Tibial nerve (tissue), 4 donors: ENCODE results near the gene WDR91. TPM values are rescaled to one million over a fixed set of nuclear protein-coding genes. Genes with fewer than 3 reads are reported as not detected.

Experiments used
- DNase-seq, 2 donors: peaks; one replicate each; pipeline ENCODE4 v3.0.0-alpha.2; 2019; ENCODE audit warnings: low spot score in 2 of 2
- H3K27ac ChIP-seq, 4 donors: fragments of 200-600 bp; sonication (generic) in 3 of 4; one replicate each; pipeline ENCODE4 v1.5.1; 2017 to 2019; ENCODE audit warnings: mild to moderate bottlenecking in 1 of 4
- H3K27me3 ChIP-seq, 2 donors: fragments of 200-600 bp; sonication (generic) in 1 of 2; one replicate each; pipeline versions ENCODE4 v1.5.1 to v1.6.0; 2017 to 2019
- H3K36me3 ChIP-seq, 3 donors: fragments of 200-600 bp; sonication (generic); one replicate each; pipeline ENCODE4 v1.5.1; 2018 to 2019
- H3K4me1 ChIP-seq, 4 donors: fragments of 200-600 bp; sonication (generic) in 3 of 4; one replicate each; pipeline ENCODE4 v1.5.1; 2017 to 2019
- H3K4me3 ChIP-seq, 4 donors: fragments of 200-600 bp; sonication (generic) in 3 of 4; one replicate each; pipeline ENCODE4 v1.5.1; 2017 to 2019; ENCODE audit warnings: mild to moderate bottlenecking in 1 of 4, moderate library complexity in 1 of 4
- H3K9me3 ChIP-seq, 4 donors: fragments of 200-600 bp; sonication (generic) in 3 of 4; one replicate each; pipeline ENCODE4 v1.5.1; 2017 to 2019
- EP300 ChIP-seq, 2 donors: sonication (generic); formaldehyde crosslinking; IDR thresholded peaks; one replicate each; pipeline ENCODE4 v1.6.1; 2017; ENCODE audit warnings: antibody characterized with exemption in 2 of 2, mild to moderate bottlenecking in 1 of 2
- POLR2A ChIP-seq, 2 donors: fragments of 450-650 bp; IDR thresholded peaks; one replicate each; pipeline ENCODE4 v1.6.1; 2017; ENCODE audit warnings: antibody characterized with exemption in 2 of 2, mild to moderate bottlenecking in 2 of 2, moderate library complexity in 2 of 2
- WGBS, 2 donors: methylation state at CpG; one replicate each; pipeline ENCODE4 v1.1.5; 2018; 5-methylcytosine and 5-hydroxymethylcytosine counted together
- small RNA-seq: library from RNA; depleted of rRNA; stranded (forward); fragments of <200 nt; gene quantifications from one replicate; pipeline ENCODE3, GENCODE V24; 2016
- total RNA-seq, 4 donors: library from RNA; depleted of rRNA; stranded (reverse); fragments of >200 nt; gene quantifications; one replicate each; pipeline ENCODE4 v1.1.0, GENCODE V29; 2016
- TF ChIP-seq, protein P1 (sequence below), 5 experiments: fragments of 200-600 bp in 3 of 5; fragments of 450-650 bp in 2 of 5; sonication (generic) in 3 of 5; IDR thresholded peaks; one replicate each; pipeline ENCODE4 v1.5.1; 2016 to 2019; ENCODE audit warnings: antibody characterized with exemption in 5 of 5, mild to moderate bottlenecking in 3 of 5, moderate library complexity in 2 of 5

The WDR91 gene
- total RNA-seq, 4 donors from 2014 or later, result 20.7 to 82.2 (median 32.6) TPM

DNA sequence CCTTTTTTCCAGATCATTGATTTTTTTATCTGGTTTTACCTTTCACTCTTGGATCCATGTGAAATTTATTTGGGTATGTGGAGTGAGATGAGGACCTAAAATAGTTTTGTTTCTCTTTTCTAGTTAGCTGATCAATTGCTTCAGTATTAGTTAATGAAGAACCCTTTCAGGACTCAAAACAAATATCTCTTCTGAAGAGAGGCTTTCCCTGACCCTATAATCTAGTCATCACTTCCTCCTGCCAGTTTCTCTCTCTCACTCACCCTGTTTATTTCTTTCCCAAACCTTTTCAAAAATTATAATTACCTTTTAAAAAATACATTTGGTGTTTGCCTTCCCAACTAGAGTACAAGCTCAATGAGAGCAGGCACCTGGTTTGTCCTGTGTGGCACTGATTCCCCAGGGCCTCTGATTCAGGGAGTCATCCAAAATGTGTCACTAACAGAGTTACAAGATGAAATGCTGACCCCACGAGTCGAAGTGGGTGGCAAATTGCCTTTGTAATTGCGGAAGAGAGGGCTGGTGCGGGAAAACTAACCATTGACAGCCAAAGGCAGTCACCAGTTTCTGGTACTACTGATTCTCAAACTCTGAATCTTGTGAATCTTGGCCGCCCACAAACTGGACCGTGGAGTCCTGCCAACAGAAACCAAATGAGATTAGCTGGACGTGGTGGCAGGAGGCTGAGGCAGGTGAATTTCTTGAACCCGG is 61.1 kb downstream of the WDR91 start:
- Histone ChIP-seq H3K27me3 (no peaks in the 10 kb centered on the region), H3K27ac (peak overlapping the region; percentile 88 to 98 (median 96)), H3K36me3 (peaks cover 0 to 16% (median 0%) of the 10 kb centered on the region in 3 donors), H3K4me3 (peak overlapping the region in 2 of 4 donors; percentile 50 to 54), H3K4me1 (peaks cover 0 to 40% (median 23%) of the 10 kb centered on the region in 4 donors), H3K9me3 (peaks cover 0 to 21% (median 0%) of the 10 kb centered on the region in 4 donors)
- 40 to 46% methylated on average over 8 of the region's 8 CpGs for WGBS, 2 donors
- TF ChIP-seq POLR2A (IDR thresholded peaks at IDR 0.05) (no peak), EP300 (IDR thresholded peaks at IDR 0.05) (peak in 1 of 2 donors; percentile 26)
- TF ChIP-seq, protein P1, sequence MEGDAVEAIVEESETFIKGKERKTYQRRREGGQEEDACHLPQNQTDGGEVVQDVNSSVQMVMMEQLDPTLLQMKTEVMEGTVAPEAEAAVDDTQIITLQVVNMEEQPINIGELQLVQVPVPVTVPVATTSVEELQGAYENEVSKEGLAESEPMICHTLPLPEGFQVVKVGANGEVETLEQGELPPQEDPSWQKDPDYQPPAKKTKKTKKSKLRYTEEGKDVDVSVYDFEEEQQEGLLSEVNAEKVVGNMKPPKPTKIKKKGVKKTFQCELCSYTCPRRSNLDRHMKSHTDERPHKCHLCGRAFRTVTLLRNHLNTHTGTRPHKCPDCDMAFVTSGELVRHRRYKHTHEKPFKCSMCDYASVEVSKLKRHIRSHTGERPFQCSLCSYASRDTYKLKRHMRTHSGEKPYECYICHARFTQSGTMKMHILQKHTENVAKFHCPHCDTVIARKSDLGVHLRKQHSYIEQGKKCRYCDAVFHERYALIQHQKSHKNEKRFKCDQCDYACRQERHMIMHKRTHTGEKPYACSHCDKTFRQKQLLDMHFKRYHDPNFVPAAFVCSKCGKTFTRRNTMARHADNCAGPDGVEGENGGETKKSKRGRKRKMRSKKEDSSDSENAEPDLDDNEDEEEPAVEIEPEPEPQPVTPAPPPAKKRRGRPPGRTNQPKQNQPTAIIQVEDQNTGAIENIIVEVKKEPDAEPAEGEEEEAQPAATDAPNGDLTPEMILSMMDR (IDR thresholded peaks at IDR 0.05), result no peak
- no peak for DNase-seq

DNA sequence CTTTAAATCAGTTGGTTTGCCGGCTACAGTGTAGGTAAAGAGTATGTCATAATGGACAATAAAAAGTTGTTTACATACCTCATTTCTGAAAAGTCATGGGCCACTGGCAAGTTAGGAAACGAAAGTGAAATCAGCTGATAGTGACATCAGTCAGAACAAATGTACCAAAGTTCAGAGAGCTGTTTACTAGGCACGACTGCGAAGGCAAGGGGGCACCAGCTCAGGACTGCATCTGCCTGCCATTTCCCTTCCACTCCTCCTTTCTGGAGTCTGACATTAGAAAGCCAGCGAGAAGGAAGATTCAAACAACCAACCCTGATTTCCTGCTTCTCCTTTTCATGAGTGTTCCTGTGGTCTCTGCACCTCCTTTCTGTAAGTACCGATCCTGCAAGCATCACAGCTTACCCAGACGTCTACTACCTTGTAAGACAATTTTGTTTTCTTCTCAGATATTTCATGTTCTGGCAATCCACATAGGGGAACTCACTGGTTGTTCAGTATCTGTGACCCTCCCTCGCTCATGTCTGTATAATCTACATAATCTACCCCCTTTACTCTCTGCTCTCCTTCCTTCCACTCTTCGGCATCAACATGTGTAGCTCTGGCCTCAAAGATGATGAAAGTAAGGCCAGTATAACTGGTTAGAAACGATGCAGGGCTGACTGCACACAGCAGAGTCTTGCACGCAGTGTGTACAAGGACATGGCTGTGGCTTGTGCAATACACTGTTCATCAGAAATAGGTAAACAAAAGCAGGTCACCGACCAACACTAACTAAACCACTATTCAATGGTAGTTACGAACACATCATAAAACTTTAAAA is 63.2 kb downstream of the WDR91 start, which contains the start of gene TMEM140:
Gene TMEM140 (plus strand): TSS at position 174 of the 823 bp plus-strand sequence. CDS start 16,370 bp downstream, outside the sequence.
- peaks cover 0 to 43% (median 23%) of the 10 kb centered on the region in 4 donors for H3K4me1 ChIP-seq

DNA sequence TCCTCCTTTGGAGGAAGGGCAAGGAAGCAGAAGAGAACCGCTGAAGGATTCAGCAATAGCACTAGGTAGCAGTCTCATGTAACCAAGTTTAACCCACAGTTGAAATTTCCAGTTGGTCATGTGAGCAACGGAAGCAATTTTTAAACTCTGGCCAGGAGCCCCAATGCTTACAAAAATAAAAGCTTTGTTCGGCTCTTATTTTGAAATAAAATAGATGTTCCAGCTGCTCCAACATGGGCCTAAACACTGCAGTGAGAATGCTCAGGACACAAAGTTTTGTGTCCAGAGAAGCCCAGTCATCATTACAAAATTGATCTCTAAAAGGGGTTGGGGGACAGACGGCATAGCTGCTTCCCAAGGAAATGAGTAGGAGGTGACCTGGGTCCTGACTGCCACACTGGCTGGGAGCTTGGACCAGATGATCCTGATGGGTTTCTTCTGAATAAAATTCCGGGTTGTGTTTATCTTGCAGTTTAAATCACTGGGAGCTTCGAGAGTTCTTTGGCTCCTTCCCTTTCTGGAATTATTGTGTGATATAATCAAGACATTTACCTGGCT is 63.9 kb downstream of the WDR91 start:
- WGBS, 2 donors, result 6 to 9% methylated on average over 6 of the region's 6 CpGs
- TF ChIP-seq, protein P1 (IDR thresholded peaks at IDR 0.05), result no peak
- no peak for TF ChIP-seq POLR2A (IDR thresholded peaks at IDR 0.05)
- peak; percentile 10 to 42 for TF ChIP-seq EP300 (IDR thresholded peaks at IDR 0.05)
- H3K4me3 ChIP-seq, result peak overlapping the region; percentile 43 to 59 (median 52)
- peaks cover 0 to 4% (median 0%) of the 10 kb centered on the region in 3 donors for H3K36me3 ChIP-seq
- no peaks in the 10 kb centered on the region for H3K27me3 ChIP-seq
- H3K9me3 ChIP-seq, result no peaks in the 10 kb centered on the region
- peak overlapping the region; percentile 88 to 98 (median 96) for H3K27ac ChIP-seq
- H3K4me1 ChIP-seq, result peaks cover 0 to 43% (median 23%) of the 10 kb centered on the region in 4 donors
- no peak for DNase-seq

More for the DNA sequence above, 63.2 kb downstream of the WDR91 start, which contains the start of gene TMEM140:
- peak within 1 kb of the TSS; percentile 88 to 98 (median 96) for H3K27ac ChIP-seq
- peaks cover 0 to 4% (median 0%) of the 10 kb centered on the region in 4 donors for H3K9me3 ChIP-seq
- peaks cover 0 to 11% (median 0%) of the 10 kb centered on the region in 3 donors for H3K36me3 ChIP-seq
- H3K27me3 ChIP-seq, result no peaks in the 10 kb centered on the region
- peak in 1 of 2 donors; percentile 67 for DNase-seq
- TF ChIP-seq, protein P1 (IDR thresholded peaks at IDR 0.05), result peak in 1 of 5 experiments; percentile 15
- TF ChIP-seq EP300 (IDR thresholded peaks at IDR 0.05) (peak; percentile 92 to 97), POLR2A (IDR thresholded peaks at IDR 0.05) (peak; percentile 72 to 84)
- 12 to 16% methylated on average over 13 of the region's 13 CpGs for WGBS, 2 donors
- H3K4me3 ChIP-seq, result peak within 1 kb of the TSS; percentile 43 to 59 (median 52)

DNA sequence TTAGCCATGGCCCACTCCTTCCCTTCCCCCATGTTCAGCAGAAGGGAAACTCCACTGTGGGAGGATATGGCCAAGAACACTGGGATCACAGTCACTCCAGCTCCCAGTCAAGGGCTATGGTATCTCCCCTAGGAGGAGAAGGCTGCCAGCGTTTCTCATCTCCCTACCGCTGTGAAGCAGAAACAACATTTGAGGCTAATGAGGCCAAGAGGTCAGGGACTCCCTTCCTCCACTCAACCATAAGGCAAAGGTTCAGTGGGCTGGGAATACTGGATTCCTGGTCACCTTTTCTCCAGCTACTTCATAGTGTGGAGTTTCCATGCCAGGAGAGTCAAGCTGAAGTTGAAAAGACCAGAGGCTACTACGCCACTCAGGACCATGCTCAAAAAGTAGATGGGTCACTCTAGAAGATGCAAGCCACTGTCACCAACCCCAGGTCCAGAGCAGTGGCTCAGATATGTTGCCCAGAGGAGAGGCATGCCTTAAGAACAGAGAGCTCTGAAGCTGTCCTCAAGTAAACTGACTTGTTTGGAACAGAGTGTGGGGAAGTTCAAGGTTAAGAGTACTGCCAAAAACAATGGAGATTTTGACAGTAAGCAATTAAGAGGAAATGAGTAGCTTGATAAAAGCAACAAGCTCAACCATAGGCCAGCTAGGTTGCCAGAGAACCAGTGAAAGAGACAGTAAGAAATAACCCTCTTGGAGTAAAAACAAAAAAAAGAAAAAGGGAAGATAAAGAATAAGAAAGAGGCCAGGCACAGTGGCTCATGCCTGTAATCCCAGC is 67.2 kb downstream of the WDR91 start:
- no peak for TF ChIP-seq POLR2A (IDR thresholded peaks at IDR 0.05)
- TF ChIP-seq EP300 (IDR thresholded peaks at IDR 0.05), result no peak
- TF ChIP-seq, protein P1 (IDR thresholded peaks at IDR 0.05), result no peak
- 78 to 87% methylated on average over 3 of the region's 3 CpGs for WGBS, 2 donors
- Histone ChIP-seq H3K9me3 (no peaks in the 10 kb centered on the region), H3K27ac (peak overlapping the region in 1 of 4 donors; percentile 46), H3K4me3 (no peak overlapping the region), H3K27me3 (no peaks in the 10 kb centered on the region), H3K36me3 (no peaks in the 10 kb centered on the region), H3K4me1 (peaks cover 0 to 16% (median 4%) of the 10 kb centered on the region in 4 donors)
- DNase-seq, result no peak

Small RNA genes lying within 50 kb of the gene (small RNA-seq; reads per million reads assigned to genes)
- gene MIR6509, result not detected

Other genes with a start within 250 kb of the WDR91 start
- gene AGBL3, start 225.0 kb downstream of the WDR91 start, total RNA-seq, result 1 to 10 TPM; 1.3 to 3.1 (median 1.9) TPM
- gene TMEM140, start 63.5 kb downstream of the WDR91 start, total RNA-seq, result 10 to 100 TPM; 20.5 to 46.9 (median 32.5) TPM
- 10 to 100 TPM; 41.8 to 50.6 (median 49.4) TPM for gene CYREN, start 40.8 kb downstream of the WDR91 start, total RNA-seq
- not detected for gene STRA8, start 22.3 kb upstream of the WDR91 start, total RNA-seq